Fibroblast of villous mesenchyme (primary cell): ENCODE data around the gene DONSON. TPM values are rescaled to one million over a fixed set of nuclear protein-coding genes. Genes with fewer than 3 reads are reported as not detected.

ENCODE experiments used
- DNase-seq: peaks from one replicate; pipeline ENCODE4 v3.0.0-alpha.2; 2010; ENCODE audit warnings: low read depth
- H3K4me3 ChIP-seq: 2 replicates; pipeline ENCODE4 v1.5.1; 2011; ENCODE audit warnings: low read depth, mild to moderate bottlenecking, low read length
- CTCF ChIP-seq: IDR thresholded peaks from 2 replicates; pipeline ENCODE4 v1.5.1; 2012; ENCODE audit warnings: low read depth, mild to moderate bottlenecking, low read length; ENCODE audit not compliant: insufficient read depth
- total RNA-seq: library from RNA; depleted of rRNA; stranded (reverse); fragments of >200 nt; gene quantifications from 2 replicates; pipeline ENCODE4 v1.2.3, GENCODE V29; 2012

The DONSON gene
- total RNA-seq, 1 donor = 38.0 TPM

GRCh38 chr21:33549848-33550771 lies 38.4 kb downstream of the DONSON start:
- DNase-seq = no peak
- no peak overlapping the region for H3K4me3 ChIP-seq
- no peak for TF ChIP-seq CTCF

GRCh38 chr21:33546086-33546485 lies 42.4 kb downstream of the DONSON start:
- no peak overlapping the region for H3K4me3 ChIP-seq
- TF ChIP-seq CTCF = no peak
- DNase-seq = no peak

DNA sequence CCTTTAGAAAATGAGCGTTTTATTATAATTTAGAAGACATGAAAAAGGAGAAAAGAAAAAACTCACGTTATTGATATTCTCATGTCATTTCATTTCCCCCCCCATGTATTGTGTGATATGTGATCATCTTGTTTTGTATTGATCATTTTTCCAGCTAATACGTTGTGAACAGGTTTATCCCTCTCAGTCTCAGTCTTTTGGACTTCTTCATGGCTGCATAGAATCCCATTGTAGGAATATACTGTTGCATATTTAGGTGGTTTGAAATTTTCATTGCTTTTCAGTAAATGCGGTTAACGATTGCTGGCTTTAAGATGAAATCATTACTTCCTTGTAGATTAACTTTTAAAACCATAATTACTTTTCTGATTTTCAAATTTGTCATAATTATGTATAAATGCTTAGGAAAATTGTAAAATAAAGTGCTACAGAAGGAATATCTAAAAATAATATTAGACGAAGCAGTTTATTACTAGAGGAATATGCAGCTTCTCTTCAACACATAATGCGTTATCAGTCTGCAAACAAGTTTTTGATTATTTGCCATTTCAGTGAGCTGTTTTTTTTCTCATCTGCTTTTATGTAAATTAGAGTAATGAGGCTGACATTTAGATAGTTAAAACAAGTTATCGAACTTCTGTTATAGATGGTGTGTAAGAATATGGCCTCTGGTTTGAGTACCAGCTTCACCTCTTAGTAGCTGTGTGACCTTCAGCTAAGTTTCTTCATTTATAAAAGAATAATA lies 43.9 kb downstream of the DONSON start:
- TF ChIP-seq CTCF = no peak
- peak overlapping the region; percentile 77 for H3K4me3 ChIP-seq
- no peak for DNase-seq

GRCh38 chr21:33543505-33544129 lies 44.9 kb downstream of the DONSON start:
- TF ChIP-seq CTCF = no peak
- peak overlapping the region; percentile 77 for H3K4me3 ChIP-seq
- DNase-seq = no peak

- DNase-seq = peak; percentile 99
- peak within 1 kb of the TSS; percentile 77 for H3K4me3 ChIP-seq
- no peak for TF ChIP-seq CTCF
Measured at GRCh38 chr21:33542640-33543504, 45.6 kb downstream of the DONSON start, which contains the start of gene SON. TSS of gene SON (plus strand) at chr21:33543038. CDS start at chr21:33543093, 55 bp downstream.
